Kidney (tissue), 14 donors: Measurements from ENCODE around the gene SCYGR7. TPM values are rescaled to one million over a fixed set of nuclear protein-coding genes. Genes with fewer than 3 reads are reported as not detected.

Experiments used
- DNase-seq, 5 donors: peaks; one replicate each; pipeline ENCODE4 v3.0.0-alpha.2; 2013 to 2020
- FAIRE-seq: peaks from 2 replicates; lab custom pipeline; 2012; peaks lifted over from hg19 to GRCh38; lab: Jason Lieb, UNC
- H3K27ac ChIP-seq, 2 donors: one replicate each; pipeline ENCODE4 v1.7.0; 2013; ENCODE audit warnings: low read depth in 2 of 2, low read length in 2 of 2, inconsistent platforms in 1 of 2
- H3K27me3 ChIP-seq: one replicate; pipeline ENCODE4 v1.7.1; 2013; ENCODE audit warnings: low read length, inconsistent platforms; ENCODE audit not compliant: control insufficient read depth, insufficient read depth
- H3K36me3 ChIP-seq, 3 donors: one replicate each; pipeline versions ENCODE4 v1.7.0 to v1.7.1; 2013; ENCODE audit warnings: low read length in 3 of 3, control low read depth in 1 of 3, inconsistent platforms in 1 of 3; ENCODE audit not compliant: insufficient read depth in 3 of 3, control insufficient read depth in 2 of 3
- H3K4me1 ChIP-seq, 3 donors: one replicate each; pipeline versions ENCODE4 v1.7.0 to v1.7.1; 2013; ENCODE audit warnings: low read length in 3 of 3, inconsistent platforms in 1 of 3, low read depth in 1 of 3; ENCODE audit not compliant: control insufficient read depth in 2 of 3, insufficient read depth in 2 of 3
- H3K4me3 ChIP-seq, 3 donors: one replicate each; pipeline versions ENCODE4 v1.7.0 to v1.8.1; 2013; ENCODE audit warnings: low read length in 3 of 3, control low read depth in 1 of 3, inconsistent platforms in 1 of 3
- H3K9ac ChIP-seq, 3 donors: one replicate each; pipeline versions ENCODE4 v1.7.0 to v1.7.1; 2013; ENCODE audit warnings: low read length in 3 of 3, control low read depth in 1 of 3, inconsistent platforms in 1 of 3
- H3K9me3 ChIP-seq, 3 donors: one replicate each; pipeline versions ENCODE4 v1.7.0 to v1.7.1; 2013; ENCODE audit warnings: low read length in 3 of 3, control low read depth in 1 of 3, inconsistent platforms in 1 of 3; ENCODE audit not compliant: control insufficient read depth in 2 of 3, insufficient read depth in 1 of 3
- intact Hi-C: fragments of 100-400 bp; cut with DNase I; formaldehyde crosslinking; loops from one replicate; pipeline ENCODE4 v1.11.1; 2022
- polyA plus RNA-seq: library from polyadenylated mRNA; stranded (reverse); fragments of 350-450 nt; fragmentation: Illumina TruSeq; extraction: RNeasy Lipid Tissue Mini Kit (QIAGEN cat#74804); gene quantifications from one replicate; pipeline ENCODE4 v1.2.3, GENCODE V29; 2014; ENCODE audit warnings: low read depth, low replicate concordance; ENCODE audit not compliant: insufficient read depth
- total RNA-seq: library from RNA; stranded (reverse); fragmentation: NEBNext Ultra II Directional; extraction: Animal tissue kit (Norgen Biotek cat#: 25700); gene quantifications from one replicate; pipeline ENCODE4 v1.2.1, GENCODE V29; 2021
- TF ChIP-seq, protein P1 (sequence below): IDR thresholded peaks from 3 replicates; pipeline ENCODE4 v1.5.1; 2012; ENCODE audit warnings: mild to moderate bottlenecking, moderate library complexity, borderline replicate concordance; ENCODE audit not compliant: insufficient read depth; ENCODE audit errors: extremely low read depth
- donor health status: control.
- donor health status: control.
- donor health status: control.
- donor health status: control.
- donor health status: control.
- donor health status: DM: yes; HTN: yes; CAD: no.
- donor health status: Normal renal cell carcinoma (clear cell type).

The SCYGR7 gene
- total and polyA plus RNA-seq, 2 donors from 2014 or later, result not detected

DNA sequence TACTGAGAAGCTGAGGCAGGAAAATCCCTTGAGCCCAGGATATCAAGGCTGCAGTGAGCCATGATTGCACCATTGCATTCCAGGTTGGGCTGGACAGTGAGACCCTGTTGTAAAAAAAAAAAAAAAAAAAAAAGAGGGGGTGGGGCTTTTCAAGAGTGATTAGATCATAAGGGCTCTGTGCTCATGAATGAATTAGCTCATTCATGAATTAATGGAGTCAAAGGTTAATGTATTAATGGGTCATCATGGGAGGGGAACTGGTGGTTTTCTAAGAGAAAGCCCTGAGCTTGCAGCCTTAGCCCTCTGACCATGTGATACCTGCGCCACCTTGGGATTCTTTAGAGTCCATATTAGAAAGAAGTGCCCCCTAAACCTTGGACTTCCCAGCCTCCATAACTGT is 14.8 kb upstream of the SCYGR7 start:
- TF ChIP-seq, protein P1, sequence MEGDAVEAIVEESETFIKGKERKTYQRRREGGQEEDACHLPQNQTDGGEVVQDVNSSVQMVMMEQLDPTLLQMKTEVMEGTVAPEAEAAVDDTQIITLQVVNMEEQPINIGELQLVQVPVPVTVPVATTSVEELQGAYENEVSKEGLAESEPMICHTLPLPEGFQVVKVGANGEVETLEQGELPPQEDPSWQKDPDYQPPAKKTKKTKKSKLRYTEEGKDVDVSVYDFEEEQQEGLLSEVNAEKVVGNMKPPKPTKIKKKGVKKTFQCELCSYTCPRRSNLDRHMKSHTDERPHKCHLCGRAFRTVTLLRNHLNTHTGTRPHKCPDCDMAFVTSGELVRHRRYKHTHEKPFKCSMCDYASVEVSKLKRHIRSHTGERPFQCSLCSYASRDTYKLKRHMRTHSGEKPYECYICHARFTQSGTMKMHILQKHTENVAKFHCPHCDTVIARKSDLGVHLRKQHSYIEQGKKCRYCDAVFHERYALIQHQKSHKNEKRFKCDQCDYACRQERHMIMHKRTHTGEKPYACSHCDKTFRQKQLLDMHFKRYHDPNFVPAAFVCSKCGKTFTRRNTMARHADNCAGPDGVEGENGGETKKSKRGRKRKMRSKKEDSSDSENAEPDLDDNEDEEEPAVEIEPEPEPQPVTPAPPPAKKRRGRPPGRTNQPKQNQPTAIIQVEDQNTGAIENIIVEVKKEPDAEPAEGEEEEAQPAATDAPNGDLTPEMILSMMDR, result no peak
- H3K36me3 ChIP-seq, result no peaks in the 10 kb centered on the region

DNA sequence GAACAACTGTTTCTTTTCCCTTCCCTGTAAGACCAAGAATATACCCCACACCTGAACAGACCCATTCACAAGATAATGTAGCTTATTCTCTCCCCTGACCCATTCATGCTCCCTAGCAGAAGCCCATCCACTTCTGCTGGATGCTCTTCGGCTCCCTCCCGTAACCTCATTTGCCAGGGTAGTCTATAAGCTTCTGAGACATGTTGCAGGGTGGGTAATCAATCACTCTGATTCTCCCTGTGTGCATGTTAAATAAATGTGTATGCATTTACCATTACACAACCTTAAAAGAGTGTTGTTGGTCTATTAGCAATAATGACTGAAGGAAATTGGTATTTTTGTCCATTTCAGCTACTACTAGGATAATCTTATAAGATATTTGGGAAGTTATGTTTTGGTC is 11.6 kb upstream of the SCYGR7 start:
- DNase-seq (no peak), FAIRE-seq (no peak)
- Histone ChIP-seq H3K4me3 (no peak overlapping the region), H3K9me3 (no peaks in the 10 kb centered on the region), H3K27me3 (no peaks in the 10 kb centered on the region), H3K9ac (no peak overlapping the region), H3K27ac (no peak overlapping the region), H3K4me1 (no peaks in the 10 kb centered on the region), H3K36me3 (no peaks in the 10 kb centered on the region)
- TF ChIP-seq, protein P1, result no peak
- intact Hi-C loops, result no loop called here

More for the DNA sequence above, 14.8 kb upstream of the SCYGR7 start:
- intact Hi-C loops, result no loop called here
- FAIRE-seq, result no peak
- H3K9ac ChIP-seq, result no peak overlapping the region
- DNase-seq, result no peak
- H3K4me3 ChIP-seq, result no peak overlapping the region
- H3K4me1 ChIP-seq, result no peaks in the 10 kb centered on the region
- H3K27me3 ChIP-seq, result no peaks in the 10 kb centered on the region
- H3K9me3 ChIP-seq, result no peaks in the 10 kb centered on the region
- H3K27ac ChIP-seq, result no peak overlapping the region

DNA sequence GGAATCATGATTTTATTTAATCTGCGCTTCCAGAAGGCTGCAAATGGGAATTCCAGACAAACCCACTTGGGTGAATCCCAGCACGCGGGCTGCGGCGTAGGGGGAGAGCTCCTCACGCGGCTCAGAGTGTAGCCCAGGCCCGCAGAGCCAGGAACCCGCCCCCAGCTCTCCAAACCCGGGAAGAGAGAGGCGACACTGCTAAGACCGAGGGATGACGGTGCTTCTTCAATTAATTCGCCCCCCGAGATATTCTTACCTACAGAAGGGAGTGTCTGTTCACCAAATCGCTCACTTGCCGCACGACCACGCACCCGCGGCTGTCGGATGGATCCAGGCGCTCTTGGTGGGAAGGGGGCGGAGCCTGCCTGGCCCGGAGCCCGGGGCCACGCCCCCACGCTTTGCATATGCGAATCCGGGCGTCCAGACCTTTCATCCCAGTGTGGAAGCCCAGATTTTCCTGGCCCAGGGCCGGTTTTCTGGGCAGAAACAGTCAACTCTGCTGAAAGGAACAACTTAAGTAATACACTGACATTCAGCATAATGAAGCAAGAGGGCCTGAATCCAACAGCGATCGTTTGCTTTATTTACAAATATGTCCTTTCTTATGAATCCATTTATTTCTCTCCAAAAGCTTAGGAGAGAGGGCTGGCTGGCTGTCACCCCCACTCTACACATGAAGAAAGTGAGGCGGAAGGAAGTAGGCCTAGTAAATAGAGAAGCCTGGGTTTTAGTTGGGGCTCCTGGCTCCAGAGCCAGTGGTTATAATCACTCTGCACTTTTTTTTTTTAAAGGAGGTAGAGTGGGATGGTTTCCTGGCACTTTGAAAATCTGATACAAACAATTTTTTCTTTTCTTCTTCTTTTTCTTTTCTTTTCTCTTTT is 10.2 kb upstream of the SCYGR7 start, which contains the start of gene SLC19A3:
Gene SLC19A3, minus strand, starts transcription at position 342 of the 881 bp plus-strand sequence. CDS start 15,710 bp downstream, outside the sequence.
- Histone ChIP-seq H3K27ac (peak within 1 kb of the TSS; percentile 41 to 74), H3K4me3 (peak within 1 kb of the TSS; percentile 45 to 78 (median 64)), H3K27me3 (no peaks in the 10 kb centered on the region), H3K4me1 (no peaks in the 10 kb centered on the region), H3K36me3 (no peaks in the 10 kb centered on the region), H3K9me3 (no peaks in the 10 kb centered on the region), H3K9ac (peak within 1 kb of the TSS in 1 of 3 donors; percentile 61)
- DNase-seq (peak; percentile 77 to 93 (median 83)), FAIRE-seq (peak; percentile 32)
- TF ChIP-seq, protein P1, result no peak
- intact Hi-C loops, result no loop called here
